NCI-H2029 (cell line): ENCODE results near the gene PCP4L1.
"Not testable (repeated sequence)": the region's sequence is repeated elsewhere in the genome, so short reads cannot be mapped to it uniquely, and the experiment has no call there.

Source experiments
- DNase-seq: peaks from one replicate; lab custom pipeline; 2025; lab: John Stamatoyannopoulos, UW

PCP4L1 gene

GRCh38 chr1:161228032-161228431 lies 30.5 kb upstream of the PCP4L1 start:
- DNase-seq, result no peak

- no peak for DNase-seq
These were observed 28.6 kb upstream of the PCP4L1 start for GRCh38 chr1:161229896-161230295.

- DNase-seq, result no peak
These were observed 27.8 kb upstream of the PCP4L1 start for GRCh38 chr1:161230762-161231161.

GRCh38 chr1:161233102-161233501 lies 25.4 kb upstream of the PCP4L1 start:
- DNase-seq, result no peak

GRCh38 chr1:161235957-161236775 lies 22.4 kb upstream of the PCP4L1 start:
- no peak for DNase-seq

GRCh38 chr1:161238039-161238473 lies 20.5 kb upstream of the PCP4L1 start, which contains the start of gene NR1I3:
Gene NR1I3, minus strand, starts transcription at chr1:161238203. Its CDS starts 1,638 bp downstream, at chr1:161236565.
- DNase-seq, result no peak

- DNase-seq, result no peak
These were observed 16.9 kb upstream of the PCP4L1 start for GRCh38 chr1:161241682-161242081.

- no peak for DNase-seq
These were observed 16.2 kb upstream of the PCP4L1 start for GRCh38 chr1:161242313-161242712.

- no peak for DNase-seq
These were observed 13.7 kb upstream of the PCP4L1 start for GRCh38 chr1:161244888-161245287.

GRCh38 chr1:161250100-161250499 lies 8.4 kb upstream of the PCP4L1 start:
- DNase-seq, result not testable (repeated sequence)

GRCh38 chr1:161250829-161251228 lies 7.7 kb upstream of the PCP4L1 start:
- no peak for DNase-seq

GRCh38 chr1:161251579-161251978 lies 7.0 kb upstream of the PCP4L1 start:
- DNase-seq, result no peak

- not testable (repeated sequence) for DNase-seq
These were observed 3.2 kb upstream of the PCP4L1 start for GRCh38 chr1:161255302-161255701.

GRCh38 chr1:161255955-161256520 lies 2.5 kb upstream of the PCP4L1 start:
- not testable (repeated sequence) for DNase-seq

GRCh38 chr1:161257109-161257508 lies 1.4 kb upstream of the PCP4L1 start:
- DNase-seq, result not testable (repeated sequence)

GRCh38 chr1:161259345-161259702 lies 779 bp downstream of the PCP4L1 start:
- DNase-seq, result no peak

GRCh38 chr1:161259765-161260164 lies 1.2 kb downstream of the PCP4L1 start:
- no peak for DNase-seq

GRCh38 chr1:161260376-161261260 lies 2.1 kb downstream of the PCP4L1 start:
- no peak for DNase-seq

- DNase-seq, result no peak
These were observed 3.0 kb downstream of the PCP4L1 start for GRCh38 chr1:161261261-161262235.

GRCh38 chr1:161265305-161265704 lies 6.8 kb downstream of the PCP4L1 start:
- no peak for DNase-seq

GRCh38 chr1:161266202-161266601 lies 7.7 kb downstream of the PCP4L1 start:
- no peak for DNase-seq
